GM10266 (cell line): Measurements from ENCODE around the gene LAYN.

Source experiments
- DNase-seq: peaks from one replicate; pipeline ENCODE4 v3.0.0; 2012; ENCODE audit errors: extremely low spot score
- TF ChIP-seq, protein P1 (sequence below): IDR thresholded peaks from 2 replicates; pipeline ENCODE4 v1.5.1; 2012; ENCODE audit warnings: mild to moderate bottlenecking, low read depth; ENCODE audit not compliant: control insufficient read depth, insufficient read depth; ENCODE audit errors: missing control alignments

Gene LAYN

DNA sequence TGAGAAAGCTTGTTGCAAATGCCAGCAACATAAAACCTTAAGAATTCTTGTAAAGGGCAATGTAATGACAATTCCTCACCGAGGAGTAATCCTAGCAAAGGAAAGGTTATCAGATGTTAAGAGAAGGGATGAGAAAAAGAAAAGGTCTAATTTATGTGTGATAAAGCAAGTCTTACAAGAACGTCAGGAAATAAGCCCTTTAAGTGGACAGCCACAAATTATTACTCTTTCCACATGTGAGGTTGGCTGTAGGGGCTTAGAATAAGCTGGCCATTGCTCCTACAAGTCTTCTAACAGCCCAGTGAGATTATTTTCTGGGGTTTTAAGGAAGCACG is 9.3 kb downstream of the LAYN start:
- TF ChIP-seq, protein P1, sequence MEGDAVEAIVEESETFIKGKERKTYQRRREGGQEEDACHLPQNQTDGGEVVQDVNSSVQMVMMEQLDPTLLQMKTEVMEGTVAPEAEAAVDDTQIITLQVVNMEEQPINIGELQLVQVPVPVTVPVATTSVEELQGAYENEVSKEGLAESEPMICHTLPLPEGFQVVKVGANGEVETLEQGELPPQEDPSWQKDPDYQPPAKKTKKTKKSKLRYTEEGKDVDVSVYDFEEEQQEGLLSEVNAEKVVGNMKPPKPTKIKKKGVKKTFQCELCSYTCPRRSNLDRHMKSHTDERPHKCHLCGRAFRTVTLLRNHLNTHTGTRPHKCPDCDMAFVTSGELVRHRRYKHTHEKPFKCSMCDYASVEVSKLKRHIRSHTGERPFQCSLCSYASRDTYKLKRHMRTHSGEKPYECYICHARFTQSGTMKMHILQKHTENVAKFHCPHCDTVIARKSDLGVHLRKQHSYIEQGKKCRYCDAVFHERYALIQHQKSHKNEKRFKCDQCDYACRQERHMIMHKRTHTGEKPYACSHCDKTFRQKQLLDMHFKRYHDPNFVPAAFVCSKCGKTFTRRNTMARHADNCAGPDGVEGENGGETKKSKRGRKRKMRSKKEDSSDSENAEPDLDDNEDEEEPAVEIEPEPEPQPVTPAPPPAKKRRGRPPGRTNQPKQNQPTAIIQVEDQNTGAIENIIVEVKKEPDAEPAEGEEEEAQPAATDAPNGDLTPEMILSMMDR: no peak
- no peak for DNase-seq

DNA sequence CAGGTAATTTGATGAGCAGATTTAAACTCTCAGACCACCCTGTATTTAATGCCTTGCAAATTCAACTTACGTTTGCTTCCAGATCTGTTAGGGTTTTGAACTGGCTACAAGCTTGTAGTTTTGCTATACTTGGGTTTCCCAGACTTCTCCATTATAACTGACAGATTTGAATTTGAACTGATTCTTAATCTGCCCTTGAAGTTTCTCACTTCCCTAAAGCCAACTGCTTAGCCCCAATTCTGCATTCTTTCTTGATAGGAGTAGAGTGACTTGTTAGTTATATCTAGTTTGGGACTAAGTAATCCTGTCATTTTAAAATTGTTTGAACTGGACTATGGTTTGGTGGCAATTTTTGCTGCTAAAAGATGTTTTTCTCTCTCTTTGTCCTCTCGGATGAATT is 9.7 kb downstream of the LAYN start:
- TF ChIP-seq, protein P1: no peak
- no peak for DNase-seq

DNA sequence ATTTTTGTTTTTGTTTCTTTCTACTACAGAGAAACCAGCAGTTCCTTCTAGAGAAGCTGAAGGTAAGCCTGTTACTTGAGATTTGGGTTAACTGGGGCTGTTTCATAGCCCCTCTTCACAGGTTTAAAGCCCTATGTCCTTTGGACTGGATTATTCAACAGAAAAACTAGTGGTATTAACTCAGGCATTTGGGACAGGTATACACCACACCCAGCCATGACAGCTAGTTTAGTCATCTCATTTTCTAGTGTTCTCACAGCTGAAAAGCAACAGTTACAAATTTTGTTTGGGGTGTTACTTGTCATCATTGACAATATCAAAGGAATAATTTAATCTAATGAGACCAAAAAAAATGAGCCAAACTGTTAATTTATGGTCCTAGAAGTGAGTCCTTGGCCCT is 14.0 kb downstream of the LAYN start:
- no peak for DNase-seq
- TF ChIP-seq, protein P1: no peak

DNA sequence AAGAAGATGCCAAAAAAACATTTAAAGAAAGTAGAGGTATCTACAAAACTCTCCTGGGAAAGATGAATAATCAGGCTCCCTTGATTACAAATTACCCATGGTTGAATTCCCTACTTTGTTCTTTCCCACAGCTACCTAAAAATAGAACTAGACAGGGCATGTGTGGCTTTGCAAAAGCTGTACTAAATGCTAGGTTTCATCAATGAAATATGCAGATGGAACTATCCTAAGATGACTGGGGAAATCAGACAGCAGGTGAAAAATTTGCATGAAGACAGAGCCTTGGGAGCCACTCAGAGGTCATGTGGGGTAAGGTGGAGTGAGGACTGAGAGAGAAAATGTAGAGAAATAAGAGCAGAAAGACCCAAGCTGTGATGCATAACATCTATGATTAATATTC is 14.7 kb downstream of the LAYN start:
- no peak for DNase-seq
- TF ChIP-seq, protein P1: no peak

DNA sequence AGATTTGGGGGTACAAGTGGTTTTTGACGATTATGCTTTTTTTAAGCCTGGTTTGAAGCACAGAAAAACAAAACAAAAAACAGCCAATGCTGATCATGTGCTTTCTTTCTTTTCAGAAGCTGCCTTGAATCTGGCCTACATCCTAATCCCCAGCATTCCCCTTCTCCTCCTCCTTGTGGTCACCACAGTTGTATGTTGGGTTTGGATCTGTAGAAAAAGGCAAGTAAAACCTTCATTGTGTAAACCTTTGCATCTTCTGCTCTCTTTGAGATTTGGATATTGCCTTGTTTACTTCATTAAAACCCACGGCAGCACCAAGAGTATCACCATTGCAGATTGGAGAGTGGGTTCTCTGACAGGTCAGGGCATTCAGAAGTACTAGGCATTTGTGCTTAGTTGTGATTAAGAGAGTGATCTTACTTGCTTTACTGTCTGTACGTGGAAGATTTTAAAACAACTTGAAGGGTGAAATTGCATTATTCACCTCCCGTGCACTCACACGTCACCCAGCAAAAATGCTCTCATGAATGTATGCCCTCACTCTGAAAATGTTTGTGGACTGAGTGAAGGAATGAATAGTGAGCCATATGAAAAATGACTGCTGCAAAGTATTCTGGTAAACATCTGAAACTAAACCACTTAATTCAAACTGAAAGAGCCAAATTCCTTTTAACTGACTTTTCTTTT is 17.0 kb downstream of the LAYN start:
- DNase-seq: no peak
- TF ChIP-seq, protein P1: no peak

DNA sequence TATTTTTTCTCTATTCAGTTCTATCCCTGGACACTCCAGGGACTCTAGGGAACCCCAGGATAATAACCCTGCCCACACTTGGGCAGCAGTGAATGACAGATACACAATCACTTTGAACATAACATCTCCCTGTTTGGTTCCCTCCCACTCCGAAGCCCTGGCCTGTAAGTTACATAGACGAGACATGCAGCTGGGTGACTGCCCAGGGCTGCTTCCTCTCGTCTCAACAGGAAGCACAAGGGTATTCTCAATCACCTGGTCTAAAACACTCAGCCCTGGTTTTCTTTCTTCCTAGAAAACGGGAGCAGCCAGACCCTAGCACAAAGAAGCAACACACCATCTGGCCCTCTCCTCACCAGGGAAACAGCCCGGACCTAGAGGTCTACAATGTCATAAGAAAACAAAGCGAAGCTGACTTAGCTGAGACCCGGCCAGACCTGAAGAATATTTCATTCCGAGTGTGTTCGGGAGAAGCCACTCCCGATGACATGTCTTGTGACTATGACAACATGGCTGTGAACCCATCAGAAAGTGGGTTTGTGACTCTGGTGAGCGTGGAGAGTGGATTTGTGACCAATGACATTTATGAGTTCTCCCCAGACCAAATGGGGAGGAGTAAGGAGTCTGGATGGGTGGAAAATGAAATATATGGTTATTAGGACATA is 19.4 kb downstream of the LAYN start:
- TF ChIP-seq, protein P1: no peak
- no peak for DNase-seq

DNA sequence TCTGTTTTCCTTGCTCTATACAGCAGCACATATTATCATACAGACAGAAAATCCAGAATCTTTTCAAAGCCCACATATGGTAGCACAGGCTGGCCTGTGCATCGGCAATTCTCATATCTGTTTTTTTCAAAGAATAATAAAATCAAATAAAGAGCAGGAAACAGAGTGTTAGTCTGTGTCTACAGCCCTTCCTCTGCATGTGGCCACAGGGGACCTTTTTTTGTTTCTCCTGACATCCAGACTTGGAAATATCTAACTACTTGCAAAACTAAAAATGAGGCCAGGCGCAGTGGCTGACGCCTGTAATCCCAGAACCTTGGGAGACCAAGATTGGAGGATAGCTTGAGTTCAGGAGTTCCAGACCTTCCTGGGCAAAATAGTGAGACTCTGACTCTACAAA is 20.3 kb downstream of the LAYN start:
- TF ChIP-seq, protein P1: no peak
- DNase-seq: no peak
